Heart left ventricle (tissue), 13 donors: ENCODE measurements around the gene ARRDC2.

ENCODE experiments used
- POLR2A ChIP-seq, 2 donors: fragments of 450-650 bp; IDR thresholded peaks; one replicate each; pipeline ENCODE4 v1.6.1; 2017; ENCODE audit warnings: antibody characterized with exemption in 2 of 2, mild to moderate bottlenecking in 2 of 2, moderate library complexity in 2 of 2
- TF ChIP-seq, protein P1 (sequence below), 12 donors: fragments of 200-600 bp; sonication (generic) in 4 of 12; IDR thresholded peaks; one replicate each; pipeline versions ENCODE4 v1.5.0 to v1.8.0; 2018 to 2022; ENCODE audit warnings: antibody characterized with exemption in 12 of 12, mild to moderate bottlenecking in 5 of 12
- donor health status: ischemic (EF 13 %, LVEDD 7.1; RV severe dilation, severe dysfunction).
- donor health status: DM: no; HTN: yes; CAD: no.
- donor health status: DM: no; HTN: no; CAD: no.
- donor health status: ischemic (EF 25% LVEDD 6.9; RV normal size, moderate dysfunction).
- donor health status: ischemic (EF 25% LVEDD 5.7; RV mildly dilated, moderate dysfunction).
- donor health status: ischemic (EF 35%, LVEDD 5.7; RV mildly dilated, moderate dysfunction).
- donor health status: nonischemic (EF 11% LVEDD 7.7; RV severe dilation, severe dysfunction).
- donor health status: DM: yes; HTN: yes; CAD: no.
- donor health status: PGD.
- donor health status: ischemic (EF 29% LVEDD 5.4; RV normal size, mild dysfunction).
- donor health status: nonischemic (EF 23%, LVEDD 6.1; RV moderate dilation, normal function).

DNA sequence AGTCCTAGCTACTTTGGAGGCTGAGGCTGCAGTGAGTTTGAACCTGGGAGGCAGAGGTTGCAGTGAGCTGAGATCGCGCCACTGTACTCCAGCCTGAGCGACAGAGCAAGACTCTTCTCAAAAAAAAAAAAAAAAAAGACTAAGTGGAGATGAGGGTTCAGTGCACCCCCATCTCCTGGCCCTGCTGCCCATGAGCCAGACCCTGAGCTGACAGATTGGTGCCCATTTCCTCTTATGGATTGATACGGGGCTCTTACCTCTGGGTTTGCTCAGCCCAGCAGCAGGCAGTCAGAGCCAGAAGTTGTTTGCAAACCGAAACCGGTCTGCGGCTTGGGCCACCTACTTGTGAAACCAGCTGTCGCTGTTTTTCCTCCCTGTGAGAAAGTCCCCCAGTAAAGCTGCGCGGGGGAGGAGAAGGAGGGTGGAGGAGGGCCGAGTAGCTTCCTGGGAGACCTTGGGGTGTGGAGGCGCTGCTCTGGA lies 36.9 kb downstream of the ARRDC2 start:
- TF ChIP-seq, protein P1, sequence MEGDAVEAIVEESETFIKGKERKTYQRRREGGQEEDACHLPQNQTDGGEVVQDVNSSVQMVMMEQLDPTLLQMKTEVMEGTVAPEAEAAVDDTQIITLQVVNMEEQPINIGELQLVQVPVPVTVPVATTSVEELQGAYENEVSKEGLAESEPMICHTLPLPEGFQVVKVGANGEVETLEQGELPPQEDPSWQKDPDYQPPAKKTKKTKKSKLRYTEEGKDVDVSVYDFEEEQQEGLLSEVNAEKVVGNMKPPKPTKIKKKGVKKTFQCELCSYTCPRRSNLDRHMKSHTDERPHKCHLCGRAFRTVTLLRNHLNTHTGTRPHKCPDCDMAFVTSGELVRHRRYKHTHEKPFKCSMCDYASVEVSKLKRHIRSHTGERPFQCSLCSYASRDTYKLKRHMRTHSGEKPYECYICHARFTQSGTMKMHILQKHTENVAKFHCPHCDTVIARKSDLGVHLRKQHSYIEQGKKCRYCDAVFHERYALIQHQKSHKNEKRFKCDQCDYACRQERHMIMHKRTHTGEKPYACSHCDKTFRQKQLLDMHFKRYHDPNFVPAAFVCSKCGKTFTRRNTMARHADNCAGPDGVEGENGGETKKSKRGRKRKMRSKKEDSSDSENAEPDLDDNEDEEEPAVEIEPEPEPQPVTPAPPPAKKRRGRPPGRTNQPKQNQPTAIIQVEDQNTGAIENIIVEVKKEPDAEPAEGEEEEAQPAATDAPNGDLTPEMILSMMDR (IDR thresholded peaks at IDR 0.05): no peak
- peak in 1 of 2 donors; percentile 17 for TF ChIP-seq POLR2A (IDR thresholded peaks at IDR 0.05)
